ENCODE results near the gene NCMAP. TPM values are rescaled to one million over a fixed set of nuclear protein-coding genes. Genes with fewer than 3 reads are reported as not detected.

The NCMAP gene
- total RNA-seq, 1 donor from 2014 or later = not detected

GRCh38 chr1:24636661-24637357 is 80.9 kb downstream of the NCMAP start:
- Mint-ChIP-seq H3K4me1 (ENCODE audit: unreplicated experiment) (peaks cover 7% of the 10 kb centered on the region), H3K36me3 (ENCODE audit: unreplicated experiment) (no peaks in the 10 kb centered on the region), H3K27me3 (ENCODE audit: unreplicated experiment) (peaks cover 24% of the 10 kb centered on the region), H3K9me3 (ENCODE audit: unreplicated experiment) (no peaks in the 10 kb centered on the region), H3K4me3 (ENCODE audit: unreplicated experiment) (no peak overlapping the region), H3K27ac (ENCODE audit: unreplicated experiment) (no peak overlapping the region)
- no peak for DNase-seq (ENCODE audit: extremely low spot score, unreplicated experiment)
- TF ChIP-seq CTCF (IDR thresholded peaks at IDR 0.05) = no peak

DNA sequence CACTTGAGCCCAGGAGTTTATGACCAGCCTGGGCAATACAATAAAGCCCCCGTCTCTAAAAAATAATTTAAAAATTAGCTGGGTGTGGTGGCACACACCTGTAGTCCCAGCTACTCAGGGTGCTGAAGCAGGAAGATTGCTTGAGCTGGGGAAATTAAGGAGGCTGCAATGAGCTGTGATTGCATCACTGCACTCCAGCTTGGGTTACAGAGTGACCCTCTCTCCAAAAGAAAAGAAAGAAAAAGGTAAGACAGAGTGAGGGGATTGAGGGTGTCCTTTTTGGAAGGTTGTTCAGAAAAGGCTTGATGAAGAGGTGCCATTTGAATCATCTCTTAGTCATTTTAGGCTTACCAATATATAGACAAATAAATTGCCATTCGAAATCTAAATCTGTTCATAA is 83.2 kb downstream of the NCMAP start:
- Mint-ChIP-seq H3K4me1 (ENCODE audit: unreplicated experiment) (peaks cover 10% of the 10 kb centered on the region), H3K4me3 (ENCODE audit: unreplicated experiment) (no peak overlapping the region), H3K27me3 (ENCODE audit: unreplicated experiment) (peaks cover 24% of the 10 kb centered on the region), H3K36me3 (ENCODE audit: unreplicated experiment) (no peaks in the 10 kb centered on the region), H3K27ac (ENCODE audit: unreplicated experiment) (no peak overlapping the region), H3K9me3 (ENCODE audit: unreplicated experiment) (no peaks in the 10 kb centered on the region)
- DNase-seq (ENCODE audit: extremely low spot score, unreplicated experiment) = no peak
- no peak for TF ChIP-seq CTCF (IDR thresholded peaks at IDR 0.05)

DNA sequence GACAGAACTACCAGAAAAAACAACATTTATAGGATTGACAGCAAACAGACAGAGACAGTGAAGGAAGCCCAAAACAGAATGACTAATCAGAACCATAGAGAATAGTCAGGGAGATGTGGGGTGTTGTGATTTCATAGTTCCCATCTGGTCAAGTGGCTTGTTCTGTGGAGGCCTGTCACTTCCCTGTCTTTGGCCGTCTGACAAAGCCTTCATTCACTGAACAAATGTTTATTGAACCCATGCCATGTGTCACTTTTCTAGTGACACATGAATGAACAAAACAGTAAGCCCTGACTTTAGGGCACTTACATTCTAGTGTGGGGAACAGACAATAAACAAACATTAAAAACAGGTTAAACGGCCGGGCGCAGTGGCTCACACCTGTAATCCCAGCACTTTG is 84.0 kb downstream of the NCMAP start:
- no peak for TF ChIP-seq CTCF (IDR thresholded peaks at IDR 0.05)
- Mint-ChIP-seq H3K36me3 (ENCODE audit: unreplicated experiment) (peaks cover 2% of the 10 kb centered on the region), H3K9me3 (ENCODE audit: unreplicated experiment) (no peaks in the 10 kb centered on the region)

DNA sequence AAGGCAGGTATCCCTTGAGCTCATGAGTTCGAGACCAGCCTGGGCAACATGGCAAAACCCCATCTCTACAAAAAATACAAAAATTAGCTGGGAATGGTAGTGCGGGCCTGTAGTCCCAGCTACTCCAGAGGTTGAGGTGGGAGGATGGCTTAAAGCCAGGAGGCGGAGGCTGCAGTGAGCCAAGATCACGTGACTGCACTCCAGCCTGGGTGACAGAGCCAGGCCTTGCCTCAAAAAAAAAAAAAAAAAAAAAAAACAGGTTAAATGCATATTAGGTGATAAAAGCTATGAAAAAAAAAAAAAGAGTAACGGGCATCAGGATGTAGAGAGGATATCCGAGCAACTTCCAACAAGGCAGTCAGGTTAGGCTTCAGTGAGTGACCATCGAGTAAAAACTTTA is 84.4 kb downstream of the NCMAP start:
- TF ChIP-seq CTCF (IDR thresholded peaks at IDR 0.05) = no peak
- H3K27ac Mint-ChIP-seq (ENCODE audit: unreplicated experiment) = no peak overlapping the region
- DNase-seq (ENCODE audit: extremely low spot score, unreplicated experiment) = no peak

More for the DNA sequence above, 84.0 kb downstream of the NCMAP start:
- Mint-ChIP-seq H3K27ac (ENCODE audit: unreplicated experiment) (no peak overlapping the region), H3K4me3 (ENCODE audit: unreplicated experiment) (no peak overlapping the region), H3K4me1 (ENCODE audit: unreplicated experiment) (peaks cover 18% of the 10 kb centered on the region), H3K27me3 (ENCODE audit: unreplicated experiment) (peaks cover 24% of the 10 kb centered on the region)
- no peak for DNase-seq (ENCODE audit: extremely low spot score, unreplicated experiment)

DNA sequence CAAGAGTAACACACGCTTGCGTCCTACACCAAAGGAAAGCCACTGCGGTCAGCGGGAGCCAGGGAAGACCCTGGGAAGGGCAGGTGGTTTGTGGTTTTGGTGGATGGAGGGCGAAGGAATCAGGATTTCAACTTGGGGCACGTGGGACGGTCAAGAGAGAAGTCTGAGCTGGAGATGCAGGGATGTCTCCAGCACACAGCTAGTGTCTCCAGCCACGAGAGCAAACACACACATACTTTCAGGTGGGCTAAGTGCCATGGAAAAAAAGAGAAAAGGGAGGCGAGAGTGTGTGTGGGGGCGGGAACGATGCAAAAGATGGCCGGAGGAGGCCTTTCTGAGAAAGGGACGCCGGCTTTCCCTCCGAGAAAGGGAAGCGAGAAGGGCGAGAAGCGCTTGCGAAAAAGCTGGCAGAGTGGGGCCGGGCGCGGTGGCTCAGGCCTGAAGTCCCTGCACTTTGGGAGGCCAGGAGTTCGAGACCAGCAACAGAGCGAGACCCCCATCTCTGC is 85.8 kb downstream of the NCMAP start:
- Mint-ChIP-seq H3K4me1 (ENCODE audit: unreplicated experiment) (peaks cover 26% of the 10 kb centered on the region), H3K27me3 (ENCODE audit: unreplicated experiment) (peaks cover 11% of the 10 kb centered on the region), H3K27ac (ENCODE audit: unreplicated experiment) (peak overlapping the region; percentile 100), H3K36me3 (ENCODE audit: unreplicated experiment) (peaks cover 9% of the 10 kb centered on the region), H3K4me3 (ENCODE audit: unreplicated experiment) (peak overlapping the region; percentile 97), H3K9me3 (ENCODE audit: unreplicated experiment) (no peaks in the 10 kb centered on the region)
- no peak for TF ChIP-seq CTCF (IDR thresholded peaks at IDR 0.05)
- no peak for DNase-seq (ENCODE audit: extremely low spot score, unreplicated experiment)

More for the DNA sequence above, 84.4 kb downstream of the NCMAP start:
- no peaks in the 10 kb centered on the region for H3K9me3 Mint-ChIP-seq (ENCODE audit: unreplicated experiment)
- H3K4me3 Mint-ChIP-seq (ENCODE audit: unreplicated experiment) = peak overlapping the region; percentile 97
- H3K36me3 Mint-ChIP-seq (ENCODE audit: unreplicated experiment) = peaks cover 3% of the 10 kb centered on the region
- H3K4me1 Mint-ChIP-seq (ENCODE audit: unreplicated experiment) = peaks cover 22% of the 10 kb centered on the region
- peaks cover 23% of the 10 kb centered on the region for H3K27me3 Mint-ChIP-seq (ENCODE audit: unreplicated experiment)
